ENCODE data around the gene NFU1.
A peak's percentile ranks its signal among the peaks of the same experiment; 100 is the strongest.

The NFU1 gene

GRCh38 chr2:69436938-69437750 is at the start of gene NFU1:
Gene NFU1 (minus strand): TSS chr2:69437435. CDS start chr2:69437422, 13 bp downstream.
- DNase-seq (ENCODE audit: low read depth, low spot score) = peak; percentile 98

GRCh38 chr2:69483696-69484095 is 46.5 kb upstream of the NFU1 start:
- DNase-seq (ENCODE audit: low read depth, low spot score) = no peak

GRCh38 chr2:69483024-69483423 is 45.8 kb upstream of the NFU1 start:
- DNase-seq (ENCODE audit: low read depth, low spot score) = no peak

- no peak for DNase-seq (ENCODE audit: low read depth, low spot score)
These were observed 45.2 kb upstream of the NFU1 start for GRCh38 chr2:69482471-69482870.

GRCh38 chr2:69481421-69481820 is 44.2 kb upstream of the NFU1 start:
- no peak for DNase-seq (ENCODE audit: low read depth, low spot score)

GRCh38 chr2:69477627-69478026 is 40.4 kb upstream of the NFU1 start:
- DNase-seq (ENCODE audit: low read depth, low spot score) = no peak

GRCh38 chr2:69474688-69475087 is 37.5 kb upstream of the NFU1 start:
- no peak for DNase-seq (ENCODE audit: low read depth, low spot score)

GRCh38 chr2:69471793-69472192 is 34.6 kb upstream of the NFU1 start:
- no peak for DNase-seq (ENCODE audit: low read depth, low spot score)

- DNase-seq (ENCODE audit: low read depth, low spot score) = no peak
These were observed 33.7 kb upstream of the NFU1 start for GRCh38 chr2:69470911-69471310.

GRCh38 chr2:69469784-69470183 is 32.5 kb upstream of the NFU1 start:
- DNase-seq (ENCODE audit: low read depth, low spot score) = no peak

GRCh38 chr2:69469375-69469774 is 32.1 kb upstream of the NFU1 start:
- no peak for DNase-seq (ENCODE audit: low read depth, low spot score)

GRCh38 chr2:69466728-69467127 is 29.5 kb upstream of the NFU1 start:
- no peak for DNase-seq (ENCODE audit: low read depth, low spot score)

GRCh38 chr2:69465513-69466456 is 28.6 kb upstream of the NFU1 start:
- DNase-seq (ENCODE audit: low read depth, low spot score) = no peak

GRCh38 chr2:69464575-69464974 is 27.3 kb upstream of the NFU1 start:
- DNase-seq (ENCODE audit: low read depth, low spot score) = no peak

- DNase-seq (ENCODE audit: low read depth, low spot score) = no peak
These were observed 25.5 kb upstream of the NFU1 start for GRCh38 chr2:69462780-69463179.

GRCh38 chr2:69461404-69461803 is 24.2 kb upstream of the NFU1 start:
- DNase-seq (ENCODE audit: low read depth, low spot score) = no peak

GRCh38 chr2:69459936-69460335 is 22.7 kb upstream of the NFU1 start:
- no peak for DNase-seq (ENCODE audit: low read depth, low spot score)

- no peak for DNase-seq (ENCODE audit: low read depth, low spot score)
These were observed 19.8 kb upstream of the NFU1 start for GRCh38 chr2:69456950-69457445.

GRCh38 chr2:69456154-69456553 is 18.9 kb upstream of the NFU1 start:
- no peak for DNase-seq (ENCODE audit: low read depth, low spot score)

- no peak for DNase-seq (ENCODE audit: low read depth, low spot score)
These were observed 17.7 kb upstream of the NFU1 start for GRCh38 chr2:69454976-69455375.

GRCh38 chr2:69453475-69454129 is 16.4 kb upstream of the NFU1 start:
- no peak for DNase-seq (ENCODE audit: low read depth, low spot score)

- no peak for DNase-seq (ENCODE audit: low read depth, low spot score)
These were observed 15.5 kb upstream of the NFU1 start for GRCh38 chr2:69452687-69453086.
